ENCODE measurements around the gene DOP1A.

Gene DOP1A

GRCh38 chr6:83044091-83044768, 23.2 kb upstream of the DOP1A start:
- CTCF ChIA-PET, result interaction anchor here (1.1 to 1.7 kb wide), 2 partner anchors 10 to 21 kb away, joined by 4 to 6 read pairs; partner anchors contain the start of gene UBE3D
- no peak for DNase-seq (ENCODE audit: low read depth, low spot score)
- H3K4me3 ChIP-seq (ENCODE audit: low read depth, low read length), result no peak overlapping the region
- POLR2A ChIA-PET, result no interaction called here
- TF ChIP-seq, protein P1, sequence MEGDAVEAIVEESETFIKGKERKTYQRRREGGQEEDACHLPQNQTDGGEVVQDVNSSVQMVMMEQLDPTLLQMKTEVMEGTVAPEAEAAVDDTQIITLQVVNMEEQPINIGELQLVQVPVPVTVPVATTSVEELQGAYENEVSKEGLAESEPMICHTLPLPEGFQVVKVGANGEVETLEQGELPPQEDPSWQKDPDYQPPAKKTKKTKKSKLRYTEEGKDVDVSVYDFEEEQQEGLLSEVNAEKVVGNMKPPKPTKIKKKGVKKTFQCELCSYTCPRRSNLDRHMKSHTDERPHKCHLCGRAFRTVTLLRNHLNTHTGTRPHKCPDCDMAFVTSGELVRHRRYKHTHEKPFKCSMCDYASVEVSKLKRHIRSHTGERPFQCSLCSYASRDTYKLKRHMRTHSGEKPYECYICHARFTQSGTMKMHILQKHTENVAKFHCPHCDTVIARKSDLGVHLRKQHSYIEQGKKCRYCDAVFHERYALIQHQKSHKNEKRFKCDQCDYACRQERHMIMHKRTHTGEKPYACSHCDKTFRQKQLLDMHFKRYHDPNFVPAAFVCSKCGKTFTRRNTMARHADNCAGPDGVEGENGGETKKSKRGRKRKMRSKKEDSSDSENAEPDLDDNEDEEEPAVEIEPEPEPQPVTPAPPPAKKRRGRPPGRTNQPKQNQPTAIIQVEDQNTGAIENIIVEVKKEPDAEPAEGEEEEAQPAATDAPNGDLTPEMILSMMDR (IDR thresholded peaks at IDR 0.05; ENCODE audit: insufficient read depth, low read length, missing control alignments), result no peak

GRCh38 chr6:83047065-83047754, 20.3 kb upstream of the DOP1A start:
- ChIA-PET CTCF (interaction anchor here (0.9 to 2.2 kb wide), 4 partner anchors 10 to 795 kb away, joined by 3 to 8 read pairs (median 5); partner anchors contain the start of genes DOP1A and UBE3D), POLR2A (no interaction called here)
- H3K4me3 ChIP-seq (ENCODE audit: low read depth, low read length), result no peak overlapping the region
- DNase-seq (ENCODE audit: low read depth, low spot score), result no peak
- TF ChIP-seq, protein P1 (IDR thresholded peaks at IDR 0.05; ENCODE audit: insufficient read depth, low read length, missing control alignments), result no peak

GRCh38 chr6:83051377-83052172, 15.9 kb upstream of the DOP1A start:
- DNase-seq (ENCODE audit: low read depth, low spot score), result no peak
- ChIA-PET POLR2A (no interaction called here), CTCF (interaction anchor here (5.4 to 9.1 kb wide), 3 partner anchors 14 to 799 kb away, joined by 40 to 195 read pairs (median 57); partner anchors contain the start of genes DOP1A and UBE3D)
- no peak overlapping the region for H3K4me3 ChIP-seq (ENCODE audit: low read depth, low read length)
- TF ChIP-seq, protein P1 (IDR thresholded peaks at IDR 0.05; ENCODE audit: insufficient read depth, low read length, missing control alignments), result no peak

- TF ChIP-seq, protein P1 (IDR thresholded peaks at IDR 0.05; ENCODE audit: insufficient read depth, low read length, missing control alignments), result no peak
- no peak overlapping the region for H3K4me3 ChIP-seq (ENCODE audit: low read depth, low read length)
- DNase-seq (ENCODE audit: low read depth, low spot score), result no peak
- ChIA-PET CTCF (interaction anchor here (0.7 to 9.1 kb wide), 11 partner anchors 11 to 805 kb away, joined by 3 to 195 read pairs (median 5); partner anchors contain the start of genes DOP1A and UBE3D), POLR2A (no interaction called here)
Observed at GRCh38 chr6:83053678-83054077, 13.8 kb upstream of the DOP1A start.

DNA sequence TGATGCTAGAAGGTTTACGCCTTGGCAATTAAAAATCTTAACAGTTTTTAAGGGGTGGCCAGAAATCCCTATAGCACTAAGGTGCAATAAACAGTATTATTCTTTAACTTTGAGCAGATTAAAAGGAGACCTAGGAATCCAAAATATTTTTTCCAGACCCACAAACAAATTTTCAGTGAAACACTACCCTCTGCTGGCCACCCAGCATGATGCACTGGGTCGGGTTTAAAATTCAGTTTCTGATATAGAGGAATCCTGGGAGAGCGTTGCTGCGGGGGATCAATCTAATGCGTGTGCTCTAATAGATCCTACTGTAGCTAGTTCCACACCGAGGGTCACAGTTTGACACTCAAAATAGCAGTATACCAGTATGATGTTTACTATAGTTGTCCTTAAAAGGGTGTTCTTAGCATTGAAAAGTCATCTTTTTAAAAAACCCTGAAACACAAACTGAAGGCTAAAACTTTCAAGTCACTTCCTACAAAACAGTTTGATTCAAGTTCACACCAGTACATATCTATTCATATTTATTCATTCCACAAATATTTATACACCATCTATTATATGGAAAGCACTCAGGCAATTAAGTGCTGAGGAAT, 12.0 kb upstream of the DOP1A start:
- ChIA-PET POLR2A (no interaction called here), CTCF (interaction anchor here (1.0 to 9.1 kb wide), 16 partner anchors 11 to 807 kb away, joined by 3 to 195 read pairs (median 4); partner anchors contain the start of genes DOP1A, IBTK and UBE3D)
- DNase-seq (ENCODE audit: low read depth, low spot score), result no peak
- TF ChIP-seq, protein P1 (IDR thresholded peaks at IDR 0.05; ENCODE audit: insufficient read depth, low read length, missing control alignments), result peak; percentile 71
- no peak overlapping the region for H3K4me3 ChIP-seq (ENCODE audit: low read depth, low read length)

Measured in AG04449 (cell line).